Activated CD8-positive, alpha-beta T cell treated with anti-CD3 and anti-CD28 coated beads for 36 hours (primary cell): ENCODE measurements around the gene PUM1. TPM values are rescaled to one million over a fixed set of nuclear protein-coding genes. Genes with fewer than 3 reads are reported as not detected.
A peak's percentile ranks its signal among the peaks of the same experiment; 100 is the strongest.
"Not testable (repeated sequence)": the region's sequence is repeated elsewhere in the genome, so short reads cannot be mapped to it uniquely, and the experiment has no call there.

ENCODE experiments used
- ATAC-seq: fragments of 200-7000 bp; cut with Tn5 transposase; one replicate; pipeline ENCODE4 v1.10.0; 2021; ENCODE audit warnings: mild to moderate bottlenecking, moderate library complexity
- CTCF ChIA-PET: fragments of 350-600 bp; sonication (Branson Sonifier 250); formaldehyde crosslinking; loops from one replicate; lab custom pipeline; 2021; ENCODE audit warnings: antibody characterized with exemption; lab: Charles Lee
- POLR2A ChIA-PET: fragments of 350-600 bp; sonication (Branson Sonifier 250); formaldehyde crosslinking; loops from one replicate; lab custom pipeline; 2021; ENCODE audit warnings: antibody characterized with exemption; lab: Charles Lee
- DNase-seq: peaks from one replicate; pipeline ENCODE4 v3.0.0-alpha.2; 2020
- H3K27ac Mint-ChIP-seq: one replicate; pipeline ENCODE4 v1.8.0; 2021; ENCODE audit warnings: mild to moderate bottlenecking, mixed read lengths
- H3K27me3 Mint-ChIP-seq: one replicate; pipeline ENCODE4 v1.8.0; 2021; ENCODE audit warnings: mixed read lengths
- H3K36me3 Mint-ChIP-seq: one replicate; pipeline ENCODE4 v1.8.0; 2021; ENCODE audit warnings: low read depth, mixed read lengths
- H3K4me1 Mint-ChIP-seq: one replicate; pipeline ENCODE4 v1.8.0; 2021; ENCODE audit warnings: low read depth, mixed read lengths
- H3K4me3 Mint-ChIP-seq: one replicate; pipeline ENCODE4 v1.8.0; 2021; ENCODE audit warnings: mild to moderate bottlenecking, moderate library complexity, mixed read lengths
- H3K9me3 Mint-ChIP-seq: one replicate; pipeline ENCODE4 v1.8.0; 2021; ENCODE audit warnings: mixed read lengths
- CTCF ChIP-seq: fragments of 200-600 bp; IDR thresholded peaks from one replicate; pipeline ENCODE4 v1.8.0; 2022; ENCODE audit warnings: antibody characterized with exemption, mild to moderate bottlenecking
- intact Hi-C: fragments of 100-400 bp; cut with micrococcal nuclease; formaldehyde crosslinking; loops from one replicate; pipeline ENCODE4 v1.10.0; 2022
- total RNA-seq, 2 experiments: library from RNA; stranded (reverse); gene quantifications; one replicate each; pipeline ENCODE4 v1.2.3, GENCODE V29; 2021

The PUM1 gene
- total RNA-seq, 2 experiments from 2014 or later = 98.0 to 99.0 TPM

- intact Hi-C loops = no loop called here
- Mint-ChIP-seq H3K9me3 (no peaks in the 10 kb centered on the region), H3K36me3 (peaks cover 51% of the 10 kb centered on the region), H3K27me3 (no peaks in the 10 kb centered on the region), H3K4me1 (peaks cover 41% of the 10 kb centered on the region), H3K27ac (no peak overlapping the region), H3K4me3 (no peak overlapping the region)
- ATAC-seq = no peak
- POLR2A ChIA-PET = no interaction called here
- no peak for DNase-seq
- CTCF ChIA-PET = no interaction called here
- TF ChIP-seq CTCF = no peak
These were observed 91.0 kb downstream of the PUM1 start for GRCh38 chr1:30974536-30974935.

- ATAC-seq, intact Hi-C loops, DNase-seq, H3K27me3 Mint-ChIP-seq, CTCF ChIA-PET, H3K4me3 Mint-ChIP-seq, POLR2A ChIA-PET, H3K27ac Mint-ChIP-seq, H3K9me3 Mint-ChIP-seq: not testable (repeated sequence)
- Mint-ChIP-seq H3K36me3 (peaks cover 47% of the 10 kb centered on the region), H3K4me1 (peaks cover 31% of the 10 kb centered on the region)
These were observed 93.2 kb downstream of the PUM1 start for GRCh38 chr1:30972349-30972748.

- H3K9me3 Mint-ChIP-seq = no peaks in the 10 kb centered on the region
- CTCF ChIA-PET = no interaction called here
- TF ChIP-seq CTCF = no peak
- peaks cover 29% of the 10 kb centered on the region for H3K4me1 Mint-ChIP-seq
- peaks cover 46% of the 10 kb centered on the region for H3K36me3 Mint-ChIP-seq
- DNase-seq (no peak), ATAC-seq (no peak)
- POLR2A ChIA-PET = no interaction called here
- no peak overlapping the region for H3K4me3 Mint-ChIP-seq
- intact Hi-C loops = no loop called here
- peak overlapping the region; percentile 55 for H3K27ac Mint-ChIP-seq
- H3K27me3 Mint-ChIP-seq = no peaks in the 10 kb centered on the region
These were observed 94.0 kb downstream of the PUM1 start for GRCh38 chr1:30971496-30971895.

GRCh38 chr1:30969903-30970302 lies 95.6 kb downstream of the PUM1 start:
- Mint-ChIP-seq H3K27me3 (no peaks in the 10 kb centered on the region), H3K36me3 (peaks cover 51% of the 10 kb centered on the region), H3K4me1 (peaks cover 23% of the 10 kb centered on the region), H3K4me3 (no peak overlapping the region), H3K27ac (peak overlapping the region; percentile 20), H3K9me3 (no peaks in the 10 kb centered on the region)
- intact Hi-C loops = no loop called here
- DNase-seq (no peak), ATAC-seq (no peak)
- ChIA-PET CTCF (no interaction called here), POLR2A (no interaction called here)
- TF ChIP-seq CTCF = no peak

- ChIA-PET CTCF (interaction anchor here (1.0 kb wide), 1 partner anchor 10 kb away, joined by 3 read pairs; no protein-coding TSS in a partner anchor), POLR2A (no interaction called here)
- H3K4me1 Mint-ChIP-seq = peaks cover 23% of the 10 kb centered on the region
- no peaks in the 10 kb centered on the region for H3K9me3 Mint-ChIP-seq
- no peak for DNase-seq
- H3K4me3 Mint-ChIP-seq = no peak overlapping the region
- H3K27me3 Mint-ChIP-seq = no peaks in the 10 kb centered on the region
- no peak for ATAC-seq
- intact Hi-C loops = no loop called here
- peak overlapping the region; percentile 7 for H3K27ac Mint-ChIP-seq
- peaks cover 57% of the 10 kb centered on the region for H3K36me3 Mint-ChIP-seq
- TF ChIP-seq CTCF = no peak
These were observed 97.1 kb downstream of the PUM1 start for GRCh38 chr1:30968220-30968971.
